Gastrocnemius medialis (tissue), 4 donors: ENCODE measurements around the gene EPHX1.

Experiments
- POLR2A ChIP-seq, 2 donors: fragments of 450-650 bp; IDR thresholded peaks; one replicate each; pipeline ENCODE4 v1.6.1; 2017; ENCODE audit warnings: antibody characterized with exemption in 2 of 2, mild to moderate bottlenecking in 2 of 2, moderate library complexity in 2 of 2
- TF ChIP-seq, protein P1 (sequence below), 5 experiments: fragments of 450-650 bp in 3 of 5; fragments of 200-600 bp in 2 of 5; sonication (generic) in 2 of 5; IDR thresholded peaks in 4 of 5; conservative IDR thresholded peaks in 1 of 5; 1 replicate in 4 of 5; 2 replicates in 1 of 5; pipeline ENCODE4 v1.5.1; 2016 to 2019; ENCODE audit warnings: antibody characterized with exemption in 5 of 5, mild to moderate bottlenecking in 3 of 5, moderate library complexity in 3 of 5

DNA sequence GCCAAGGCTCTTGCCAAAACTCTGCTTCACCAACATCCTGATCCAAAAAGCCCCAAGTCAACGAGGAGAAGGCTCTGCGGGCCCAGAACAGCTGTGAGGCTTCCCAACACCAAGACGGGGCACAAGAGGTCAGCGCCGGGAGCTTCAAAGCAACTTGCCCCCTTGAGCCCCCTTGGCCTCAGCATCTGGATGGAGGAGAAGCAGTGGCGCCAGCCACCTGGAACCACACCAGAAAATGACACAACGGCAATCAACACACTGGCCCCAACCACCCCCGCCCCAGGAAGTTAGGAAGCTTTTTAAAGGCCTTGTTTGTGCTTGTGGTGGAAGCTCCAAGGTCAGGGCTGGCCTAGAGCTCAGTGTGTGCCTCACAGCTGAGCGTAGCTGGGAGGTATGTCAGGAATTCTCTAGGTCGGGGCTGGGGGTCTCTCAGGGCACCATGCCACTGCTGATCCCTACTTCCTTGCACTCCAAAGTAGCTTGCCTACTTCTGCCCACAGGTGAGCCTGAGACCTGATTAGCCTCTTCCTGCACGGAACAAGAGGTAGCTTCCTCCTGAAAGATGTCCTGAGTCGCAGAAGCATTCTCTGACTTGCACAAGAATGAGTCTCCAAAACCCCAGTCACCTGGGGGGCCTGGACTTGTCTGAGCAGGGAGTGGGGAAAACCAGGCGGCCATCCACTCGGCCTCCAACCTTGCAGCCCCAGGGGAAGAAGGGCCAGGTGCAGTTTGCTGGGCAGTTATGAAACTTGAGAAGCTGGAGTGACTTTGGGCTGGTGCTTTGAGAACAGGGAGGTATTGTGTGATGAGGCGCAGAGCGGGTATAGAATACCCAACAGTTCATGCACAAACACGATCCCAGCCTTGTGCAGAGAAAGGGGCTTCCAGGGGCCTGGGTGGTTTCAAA lies 42.0 kb upstream of the EPHX1 start:
- TF ChIP-seq, protein P1, sequence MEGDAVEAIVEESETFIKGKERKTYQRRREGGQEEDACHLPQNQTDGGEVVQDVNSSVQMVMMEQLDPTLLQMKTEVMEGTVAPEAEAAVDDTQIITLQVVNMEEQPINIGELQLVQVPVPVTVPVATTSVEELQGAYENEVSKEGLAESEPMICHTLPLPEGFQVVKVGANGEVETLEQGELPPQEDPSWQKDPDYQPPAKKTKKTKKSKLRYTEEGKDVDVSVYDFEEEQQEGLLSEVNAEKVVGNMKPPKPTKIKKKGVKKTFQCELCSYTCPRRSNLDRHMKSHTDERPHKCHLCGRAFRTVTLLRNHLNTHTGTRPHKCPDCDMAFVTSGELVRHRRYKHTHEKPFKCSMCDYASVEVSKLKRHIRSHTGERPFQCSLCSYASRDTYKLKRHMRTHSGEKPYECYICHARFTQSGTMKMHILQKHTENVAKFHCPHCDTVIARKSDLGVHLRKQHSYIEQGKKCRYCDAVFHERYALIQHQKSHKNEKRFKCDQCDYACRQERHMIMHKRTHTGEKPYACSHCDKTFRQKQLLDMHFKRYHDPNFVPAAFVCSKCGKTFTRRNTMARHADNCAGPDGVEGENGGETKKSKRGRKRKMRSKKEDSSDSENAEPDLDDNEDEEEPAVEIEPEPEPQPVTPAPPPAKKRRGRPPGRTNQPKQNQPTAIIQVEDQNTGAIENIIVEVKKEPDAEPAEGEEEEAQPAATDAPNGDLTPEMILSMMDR (IDR thresholded peaks at IDR 0.05 in 4 of 5, conservative IDR thresholded peaks at IDR 0.05 in 1 of 5), result no peak
- no peak for TF ChIP-seq POLR2A (IDR thresholded peaks at IDR 0.05)
